ENCODE measurements around the gene NOVA2.

Gene NOVA2

GRCh38 chr19:45973553-45974338 lies at the start of gene NOVA2:
NOVA2 (minus strand) TSS chr19:45973865; CDS start chr19:45973351, 514 bp downstream.
- peak; percentile 95 for DNase-seq (ENCODE audit: low spot score)

DNA sequence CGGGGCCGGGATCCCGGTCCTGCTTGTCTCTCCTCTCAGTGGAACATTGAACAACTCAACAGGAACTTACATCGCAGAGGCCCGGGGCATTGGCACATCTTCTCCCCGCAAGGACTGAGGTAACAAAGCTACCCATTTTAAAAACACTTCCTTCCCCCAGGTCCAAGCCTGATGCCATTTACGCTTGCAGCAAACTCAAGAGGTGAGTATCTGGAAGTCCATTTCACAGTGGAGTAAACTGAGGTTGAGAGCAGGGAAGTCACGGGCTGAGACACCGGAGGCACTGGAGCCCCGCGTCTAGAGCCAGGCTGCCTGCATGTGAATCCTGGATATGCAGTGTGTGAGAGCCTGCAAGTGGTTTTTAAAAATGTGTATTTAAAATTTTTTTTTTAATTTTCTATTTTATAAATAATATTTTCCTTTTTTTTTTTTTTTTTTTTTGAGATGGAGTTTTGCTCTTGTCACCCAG lies 49.7 kb upstream of the NOVA2 start:
- no peak for DNase-seq (ENCODE audit: low spot score)

GRCh38 chr19:46022431-46023310 lies 49.0 kb upstream of the NOVA2 start, which contains the start of gene PGLYRP1:
PGLYRP1 (minus strand) TSS chr19:46023053; CDS start chr19:46023021, 32 bp downstream.
- no peak for DNase-seq (ENCODE audit: low spot score)

DNA sequence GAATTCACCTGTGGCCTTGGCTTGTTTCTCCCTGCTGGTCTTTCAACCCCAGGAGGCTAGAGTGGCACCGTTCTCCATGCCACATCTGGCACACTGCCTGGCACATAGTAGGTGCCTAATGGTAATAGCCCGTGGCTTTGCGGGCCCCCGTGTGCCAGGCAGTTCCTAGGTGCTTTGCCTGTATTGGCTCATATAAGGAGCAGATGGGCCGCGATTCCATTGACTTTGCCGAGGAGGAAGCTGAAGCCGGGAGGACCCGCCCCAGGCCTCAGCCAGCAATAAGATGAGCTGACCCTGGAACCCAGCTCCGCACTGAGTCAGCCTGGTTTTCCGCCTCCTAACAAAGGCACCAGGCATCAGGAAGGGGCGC lies 48.4 kb upstream of the NOVA2 start:
- DNase-seq (ENCODE audit: low spot score): no peak

GRCh38 chr19:46021531-46022041 lies 47.9 kb upstream of the NOVA2 start:
- DNase-seq (ENCODE audit: low spot score): no peak

- no peak for DNase-seq (ENCODE audit: low spot score)
These were observed 47.1 kb upstream of the NOVA2 start for GRCh38 chr19:46020819-46021125.

GRCh38 chr19:46019270-46019669 lies 45.6 kb upstream of the NOVA2 start:
- DNase-seq (ENCODE audit: low spot score): no peak

DNA sequence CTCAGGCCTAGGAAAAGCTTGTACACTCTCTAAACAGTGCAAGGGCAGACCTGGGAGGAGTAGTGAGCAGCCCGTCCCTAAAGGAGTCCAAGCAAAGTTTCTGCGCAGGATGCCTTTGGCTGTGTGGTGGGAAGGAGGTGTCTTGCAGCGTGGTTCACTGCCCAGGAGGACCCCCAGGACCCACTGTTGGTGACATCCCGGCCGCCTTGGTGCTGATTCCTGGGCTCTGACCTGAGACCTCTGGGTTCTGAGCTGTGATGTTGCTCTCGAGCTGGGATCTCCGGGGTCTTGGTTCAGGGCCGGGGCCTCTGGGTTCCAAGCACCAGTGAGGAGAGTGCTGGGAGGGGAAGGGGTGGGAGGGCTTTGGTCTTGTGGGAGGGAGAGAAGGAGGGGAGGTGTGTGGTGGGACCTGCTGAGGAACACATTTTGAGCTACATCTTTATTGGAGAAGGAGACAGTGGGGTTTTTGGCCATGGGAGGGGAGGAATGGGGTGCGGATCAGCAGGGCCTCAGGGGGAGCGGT lies 45.1 kb upstream of the NOVA2 start:
- DNase-seq (ENCODE audit: low spot score): no peak

DNA sequence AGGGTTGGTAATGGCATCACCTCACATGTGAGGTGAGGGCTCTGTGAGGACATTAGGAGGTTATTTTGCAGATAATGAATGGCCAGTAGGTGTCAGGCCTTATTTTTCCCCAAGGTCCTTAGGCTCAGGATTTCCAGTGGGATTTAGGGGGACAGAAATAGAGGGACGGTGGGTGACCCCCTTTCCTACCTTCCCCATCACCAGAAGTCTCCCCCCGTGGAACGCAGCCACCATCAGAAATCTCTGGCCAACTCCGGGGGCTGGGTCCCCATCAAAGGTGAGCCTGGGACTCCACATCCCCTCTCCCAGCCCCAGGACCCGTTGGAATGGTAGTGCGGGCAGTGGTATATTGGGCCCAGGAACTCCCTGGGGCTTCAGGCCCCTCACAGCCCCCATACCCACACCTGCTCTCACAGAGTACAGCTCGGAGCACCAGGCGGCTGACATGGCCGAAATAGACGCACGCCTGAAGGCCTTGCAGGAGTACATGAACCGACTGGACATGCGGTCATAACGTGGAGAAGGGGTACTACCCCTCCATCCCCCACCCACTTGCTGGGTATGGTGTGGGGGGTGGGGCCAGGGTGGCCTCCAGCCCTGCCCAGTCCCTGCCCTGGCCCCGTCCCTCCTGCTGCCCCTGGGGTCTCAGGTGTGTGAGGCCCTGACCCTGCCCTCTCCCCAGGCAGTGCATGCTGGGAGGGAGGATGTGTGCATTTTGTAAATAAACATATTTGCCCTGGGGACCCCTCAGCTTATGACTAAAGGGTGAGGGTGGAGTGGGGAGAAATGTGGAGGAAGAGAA lies 44.4 kb upstream of the NOVA2 start:
- DNase-seq (ENCODE audit: low spot score): no peak

GRCh38 chr19:46017095-46017429 lies 43.4 kb upstream of the NOVA2 start:
- DNase-seq (ENCODE audit: low spot score): no peak

GRCh38 chr19:46016426-46017094 lies 42.9 kb upstream of the NOVA2 start:
- DNase-seq (ENCODE audit: low spot score): peak; percentile 91

DNA sequence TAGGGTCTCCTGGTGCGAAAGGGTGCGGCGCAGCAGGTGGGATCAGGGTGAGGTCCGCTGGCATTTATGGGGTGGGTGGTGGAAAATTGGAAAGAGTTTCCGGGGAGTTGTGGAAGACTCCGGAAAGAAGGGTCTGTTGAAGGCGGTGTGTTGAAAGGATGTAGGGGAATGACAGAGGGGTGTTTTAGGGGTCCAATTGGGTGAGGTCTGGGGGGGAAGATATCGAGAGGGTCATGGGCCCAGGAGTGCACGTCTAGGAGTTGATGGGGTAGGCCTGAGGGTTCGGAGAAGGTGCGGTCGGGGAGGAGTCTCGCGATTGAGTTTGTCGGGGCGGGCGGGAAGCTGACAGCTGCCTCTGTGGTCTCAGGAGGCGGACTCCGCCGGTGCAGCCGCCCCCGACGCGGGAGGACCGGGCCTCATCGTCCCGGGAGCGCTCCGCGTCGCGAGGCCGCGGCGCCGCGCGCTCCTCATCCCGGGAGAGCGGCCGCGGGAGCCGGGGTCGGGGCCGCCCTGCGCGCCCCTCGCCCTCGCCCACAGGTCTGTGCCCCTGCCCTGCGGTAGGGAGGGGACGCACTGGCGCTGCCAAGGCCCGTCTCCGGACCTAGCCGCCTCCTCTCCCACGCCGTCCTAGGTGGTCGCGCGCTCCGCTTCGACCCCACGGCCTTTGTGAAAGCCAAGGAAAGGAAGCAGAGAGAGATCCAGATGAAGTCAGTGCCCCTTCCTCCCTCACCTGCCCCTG lies 42.2 kb upstream of the NOVA2 start:
- no peak for DNase-seq (ENCODE audit: low spot score)

- DNase-seq (ENCODE audit: low spot score): peak; percentile 21
These were observed 41.4 kb upstream of the NOVA2 start for GRCh38 chr19:46014941-46015686.

- DNase-seq (ENCODE audit: low spot score): no peak
These were observed 40.9 kb upstream of the NOVA2 start for GRCh38 chr19:46014534-46014933.

DNA sequence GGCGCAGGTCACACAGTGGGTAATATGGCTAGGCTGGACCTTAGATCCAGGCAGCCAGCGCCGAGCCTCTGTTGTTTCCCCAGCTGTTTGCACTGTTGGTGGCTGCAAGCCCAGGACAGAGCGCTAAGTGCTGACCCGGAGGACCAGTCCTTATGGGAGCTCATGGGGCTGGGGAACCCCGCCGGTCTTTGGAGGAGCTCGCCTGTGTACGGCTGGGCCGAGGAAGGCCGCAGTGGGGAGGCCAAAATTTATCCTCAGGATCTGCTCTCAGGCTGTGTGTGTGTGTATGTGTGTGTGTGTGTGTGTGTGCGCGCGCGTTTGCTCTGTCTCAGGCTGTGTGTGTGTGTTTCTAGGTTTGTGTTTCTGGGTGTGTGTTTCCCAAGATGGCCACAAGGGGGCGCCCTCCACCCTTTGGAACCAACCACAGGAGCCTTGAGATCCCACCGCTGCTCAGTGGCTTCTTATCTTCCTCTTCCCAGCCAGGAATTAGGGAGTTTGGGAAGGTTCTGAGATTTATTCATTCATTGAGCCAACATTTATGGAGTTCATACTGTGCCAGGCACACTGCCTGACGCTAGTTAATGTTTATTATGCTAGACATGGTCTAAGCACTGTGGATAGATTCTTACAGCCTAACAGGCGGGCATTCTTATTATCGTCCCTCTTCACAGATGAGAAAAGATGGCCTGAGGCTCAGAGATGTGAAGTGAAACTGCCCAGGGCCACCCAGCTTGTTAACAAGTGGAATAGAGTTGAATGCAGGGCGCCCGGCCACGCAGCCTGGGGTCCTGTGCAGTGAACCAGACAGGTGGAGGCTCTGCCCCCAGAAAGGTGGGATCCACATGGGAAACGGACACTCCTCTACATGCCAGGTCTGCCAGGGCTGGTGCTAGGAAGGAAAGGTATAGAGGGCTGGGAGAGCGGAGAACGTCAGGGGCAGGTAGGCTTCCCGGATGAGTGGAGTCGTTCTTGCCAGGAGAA lies 36.2 kb upstream of the NOVA2 start:
- DNase-seq (ENCODE audit: low spot score): peak; percentile 81

GRCh38 chr19:46006411-46006810 lies 32.7 kb upstream of the NOVA2 start:
- no peak for DNase-seq (ENCODE audit: low spot score)

- DNase-seq (ENCODE audit: low spot score): no peak
These were observed 29.1 kb upstream of the NOVA2 start for GRCh38 chr19:46002678-46003275.
